Stimulated activated CD8-positive, alpha-beta memory T cell treated with anti-CD3 and anti-CD28 coated beads, Interleukin-7, amount 100 ng/mL, for 4 hours (primary cell): ENCODE data around the gene CREB3L1.

Experiments
- DNase-seq, 2 donors: peaks; one replicate each; pipeline ENCODE4 v3.0.0-alpha.2; 2020; ENCODE audit warnings: low read depth in 2 of 2

The CREB3L1 gene, protein sequence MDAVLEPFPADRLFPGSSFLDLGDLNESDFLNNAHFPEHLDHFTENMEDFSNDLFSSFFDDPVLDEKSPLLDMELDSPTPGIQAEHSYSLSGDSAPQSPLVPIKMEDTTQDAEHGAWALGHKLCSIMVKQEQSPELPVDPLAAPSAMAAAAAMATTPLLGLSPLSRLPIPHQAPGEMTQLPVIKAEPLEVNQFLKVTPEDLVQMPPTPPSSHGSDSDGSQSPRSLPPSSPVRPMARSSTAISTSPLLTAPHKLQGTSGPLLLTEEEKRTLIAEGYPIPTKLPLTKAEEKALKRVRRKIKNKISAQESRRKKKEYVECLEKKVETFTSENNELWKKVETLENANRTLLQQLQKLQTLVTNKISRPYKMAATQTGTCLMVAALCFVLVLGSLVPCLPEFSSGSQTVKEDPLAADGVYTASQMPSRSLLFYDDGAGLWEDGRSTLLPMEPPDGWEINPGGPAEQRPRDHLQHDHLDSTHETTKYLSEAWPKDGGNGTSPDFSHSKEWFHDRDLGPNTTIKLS

DNA sequence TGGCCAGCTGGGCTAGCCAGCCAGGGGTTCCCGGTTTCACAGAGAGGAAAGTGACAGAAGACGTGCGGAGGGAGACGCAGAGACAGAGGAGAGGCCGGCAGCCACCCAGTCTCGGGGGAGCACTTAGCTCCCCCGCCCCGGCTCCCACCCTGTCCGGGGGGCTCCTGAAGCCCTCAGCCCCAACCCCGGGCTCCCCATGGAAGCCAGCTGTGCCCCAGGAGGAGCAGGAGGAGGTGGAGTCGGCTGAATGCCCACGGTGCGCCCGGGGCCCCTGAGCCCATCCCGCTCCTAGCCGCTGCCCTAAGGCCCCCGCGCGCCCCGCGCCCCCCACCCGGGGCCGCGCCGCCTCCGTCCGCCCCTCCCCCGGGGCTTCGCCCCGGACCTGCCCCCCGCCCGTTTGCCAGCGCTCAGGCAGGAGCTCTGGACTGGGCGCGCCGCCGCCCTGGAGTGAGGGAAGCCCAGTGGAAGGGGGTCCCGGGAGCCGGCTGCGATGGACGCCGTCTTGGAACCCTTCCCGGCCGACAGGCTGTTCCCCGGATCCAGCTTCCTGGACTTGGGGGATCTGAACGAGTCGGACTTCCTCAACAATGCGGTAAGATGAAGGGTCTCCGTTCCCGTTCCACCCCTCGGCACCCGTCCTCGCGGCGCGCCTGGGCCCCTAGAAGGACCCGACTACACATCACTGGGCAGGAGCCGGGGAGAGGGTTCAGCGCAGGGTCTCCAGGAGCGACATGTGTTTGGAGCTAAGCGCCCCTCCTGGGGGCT lies at the start of gene CREB3L1:
Gene CREB3L1 (plus strand): TSS at position 41 of the 765 bp plus-strand sequence. CDS start 450 bp downstream, at position 491.
- no peak for DNase-seq

DNA sequence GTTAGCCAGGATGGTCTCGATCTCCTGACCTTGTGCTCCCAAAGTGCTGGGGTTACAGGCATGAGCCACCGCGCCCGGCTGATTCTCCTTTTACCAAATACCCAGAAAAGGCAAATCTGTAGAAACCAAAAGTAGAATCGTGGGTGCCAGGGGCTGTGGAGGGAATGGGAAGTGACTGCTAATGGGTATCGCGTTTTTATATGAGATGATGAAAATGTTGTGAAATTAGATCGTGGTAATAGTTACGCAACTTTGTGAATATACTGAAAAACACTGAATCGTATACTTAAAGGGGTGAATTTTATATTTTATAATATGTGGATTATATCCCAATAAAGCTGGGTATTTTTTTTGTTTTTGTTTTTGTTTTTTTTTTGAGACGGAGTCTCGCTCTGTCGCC lies 48.2 kb upstream of the CREB3L1 start:
- DNase-seq = no peak

DNA sequence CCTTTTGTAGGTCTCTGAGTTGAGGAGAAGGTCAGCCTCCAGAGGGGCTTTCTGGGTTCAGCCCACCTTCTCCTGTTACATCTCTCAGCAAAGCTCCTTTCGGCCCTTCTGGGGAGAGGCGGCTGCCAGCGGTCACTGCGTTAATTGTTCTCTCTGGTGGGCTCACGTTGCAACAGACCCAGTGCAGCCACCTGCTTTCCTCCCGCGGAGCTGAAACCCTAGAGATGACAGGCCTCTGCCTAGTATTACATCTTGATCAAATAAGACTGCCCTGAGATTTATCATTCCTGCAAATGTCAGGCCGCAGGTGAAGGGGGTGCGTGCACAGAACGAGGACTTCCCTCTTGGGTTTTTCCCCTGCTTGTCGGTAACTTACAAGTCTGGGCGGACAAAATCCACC lies 43.2 kb upstream of the CREB3L1 start:
- no peak for DNase-seq

DNA sequence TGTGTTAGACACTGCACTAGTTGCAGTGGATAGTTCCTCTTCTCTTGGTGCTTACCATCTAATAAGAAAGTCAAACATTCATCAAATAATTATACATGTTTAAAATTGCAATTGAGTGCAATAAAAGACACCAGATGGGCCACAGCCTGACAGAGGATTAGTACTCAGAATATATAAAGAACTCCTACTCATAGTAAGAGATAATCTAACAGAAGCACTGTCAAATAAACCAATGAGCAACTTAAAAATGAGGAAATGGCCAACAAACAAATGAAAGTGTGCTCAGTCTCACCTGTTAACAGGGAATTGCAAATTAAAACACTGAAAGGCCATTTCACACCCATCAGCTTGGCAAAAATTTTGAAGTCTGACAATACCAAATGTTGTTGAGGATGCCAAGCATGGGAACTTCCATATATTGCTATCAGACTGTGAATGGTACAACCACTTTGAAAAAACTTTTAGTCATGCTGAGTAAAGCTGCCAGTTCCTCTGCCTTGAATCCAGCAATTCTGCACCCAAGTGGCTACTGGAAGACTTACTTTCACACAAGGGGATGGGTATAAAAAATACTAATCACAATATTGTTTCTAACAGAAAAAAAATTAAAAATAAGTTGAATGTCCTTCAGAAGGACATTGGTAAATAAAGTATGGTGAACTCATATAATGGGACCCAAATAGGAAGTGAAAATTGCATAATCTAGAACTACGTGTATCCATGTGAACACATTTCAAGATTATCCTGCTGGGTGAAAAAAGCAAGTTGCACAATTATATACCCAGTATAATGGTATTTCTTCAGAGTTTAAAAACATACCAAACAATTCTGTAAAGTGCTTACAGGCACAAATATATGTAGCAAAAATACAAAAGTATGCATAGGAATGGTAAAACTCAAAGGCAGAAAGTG lies 41.4 kb upstream of the CREB3L1 start:
- no peak for DNase-seq

DNA sequence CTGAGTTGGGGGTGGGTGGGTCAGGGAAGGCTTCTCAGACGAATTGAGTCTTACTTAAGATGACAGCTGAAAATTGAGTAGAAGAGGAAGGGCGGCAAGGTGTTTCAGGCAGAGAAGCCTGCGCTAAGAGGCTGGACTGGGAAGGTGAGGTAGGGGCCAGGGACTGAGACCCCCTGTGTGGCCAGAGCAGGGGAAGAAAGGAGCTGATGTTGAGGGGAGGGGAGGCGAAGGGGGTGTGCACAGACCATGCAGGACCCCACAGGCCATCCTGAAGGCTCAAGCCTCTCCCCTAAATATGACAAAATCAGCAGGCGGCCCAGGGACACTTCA lies 40.6 kb upstream of the CREB3L1 start:
- no peak for DNase-seq

DNA sequence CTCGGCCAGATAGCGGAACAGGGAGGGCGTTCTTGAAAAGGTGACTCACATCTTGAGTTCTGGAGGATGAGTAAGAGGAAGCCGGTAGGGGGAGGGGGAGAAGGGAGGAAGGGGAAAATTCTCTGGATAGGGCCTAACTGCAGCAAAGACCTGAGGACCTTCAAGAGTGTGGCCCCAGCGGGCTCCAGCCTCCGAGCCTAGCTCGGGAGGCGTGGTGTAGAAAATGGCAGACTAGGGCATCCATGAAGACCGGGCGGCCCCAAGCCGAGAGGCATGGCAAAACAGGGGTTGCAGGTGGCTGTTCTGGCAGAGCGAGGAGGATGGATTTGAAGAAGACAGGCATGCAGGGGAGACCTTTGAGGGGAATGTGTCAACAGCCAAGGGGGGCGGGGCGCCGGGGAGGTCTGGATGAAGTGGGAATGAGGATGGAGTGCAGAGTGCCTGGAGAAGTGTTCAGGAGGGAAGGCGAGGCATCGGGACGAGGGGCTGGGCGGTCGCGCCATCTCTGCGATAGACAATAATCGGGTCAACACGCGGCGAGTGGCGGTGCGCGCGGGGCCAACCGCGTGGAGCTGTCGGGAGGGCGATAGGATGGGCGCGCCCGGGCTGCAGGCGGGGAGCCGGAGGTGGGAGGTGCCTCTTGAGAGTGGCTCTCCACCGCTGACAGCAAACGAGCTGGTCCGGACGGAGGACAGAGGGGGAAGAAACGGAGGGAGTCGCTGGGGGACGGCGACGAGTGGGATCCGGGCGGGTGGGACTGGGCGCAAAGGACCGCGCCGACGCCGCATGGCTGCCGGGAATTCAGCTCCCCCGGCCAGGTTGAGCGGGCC lies 40.0 kb upstream of the CREB3L1 start:
- DNase-seq = peak; percentile 28 to 30

DNA sequence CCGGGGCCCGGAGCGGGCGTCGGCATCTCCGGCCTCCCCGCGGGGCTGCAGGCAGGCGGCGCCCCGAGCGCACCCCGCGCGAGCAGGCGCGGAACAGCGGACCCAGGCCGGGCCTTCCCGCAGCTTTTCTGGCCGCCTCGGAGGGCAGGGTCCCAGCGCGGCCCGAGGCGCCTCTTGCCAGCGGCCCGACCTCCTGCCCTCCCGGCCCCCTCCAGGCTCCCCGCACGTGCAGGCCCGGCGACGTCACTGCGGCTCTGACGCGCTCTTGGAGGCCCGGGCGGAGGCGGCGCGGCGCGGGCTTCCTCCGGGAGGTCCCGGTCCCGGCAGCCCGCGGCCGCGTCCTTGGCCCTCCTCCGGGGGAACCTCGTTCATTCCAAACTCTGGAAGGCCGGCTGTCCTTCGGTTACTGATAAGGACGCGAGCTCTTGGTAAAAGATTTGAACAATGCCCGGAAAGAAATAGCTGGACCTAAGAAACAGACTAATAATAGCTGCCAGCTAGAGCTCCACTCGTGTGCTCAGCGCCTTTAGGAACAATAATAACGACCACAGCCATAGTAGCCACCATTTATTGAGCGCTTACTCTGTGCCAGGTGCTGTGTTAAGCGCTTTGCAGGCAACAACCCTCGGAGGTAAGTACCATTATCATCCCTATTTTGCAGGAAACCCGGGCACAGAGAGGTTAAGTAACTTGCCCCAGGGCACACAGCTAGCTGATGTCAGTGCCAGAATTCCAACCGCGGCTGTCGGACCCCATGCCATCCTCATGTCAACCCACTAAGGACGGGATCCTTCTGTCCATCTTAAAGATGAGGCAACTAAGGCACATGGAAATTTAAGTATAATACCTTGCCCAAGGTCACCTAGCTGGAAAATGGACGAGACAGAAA lies 39.1 kb upstream of the CREB3L1 start:
- DNase-seq = peak; percentile 23 to 63

DNA sequence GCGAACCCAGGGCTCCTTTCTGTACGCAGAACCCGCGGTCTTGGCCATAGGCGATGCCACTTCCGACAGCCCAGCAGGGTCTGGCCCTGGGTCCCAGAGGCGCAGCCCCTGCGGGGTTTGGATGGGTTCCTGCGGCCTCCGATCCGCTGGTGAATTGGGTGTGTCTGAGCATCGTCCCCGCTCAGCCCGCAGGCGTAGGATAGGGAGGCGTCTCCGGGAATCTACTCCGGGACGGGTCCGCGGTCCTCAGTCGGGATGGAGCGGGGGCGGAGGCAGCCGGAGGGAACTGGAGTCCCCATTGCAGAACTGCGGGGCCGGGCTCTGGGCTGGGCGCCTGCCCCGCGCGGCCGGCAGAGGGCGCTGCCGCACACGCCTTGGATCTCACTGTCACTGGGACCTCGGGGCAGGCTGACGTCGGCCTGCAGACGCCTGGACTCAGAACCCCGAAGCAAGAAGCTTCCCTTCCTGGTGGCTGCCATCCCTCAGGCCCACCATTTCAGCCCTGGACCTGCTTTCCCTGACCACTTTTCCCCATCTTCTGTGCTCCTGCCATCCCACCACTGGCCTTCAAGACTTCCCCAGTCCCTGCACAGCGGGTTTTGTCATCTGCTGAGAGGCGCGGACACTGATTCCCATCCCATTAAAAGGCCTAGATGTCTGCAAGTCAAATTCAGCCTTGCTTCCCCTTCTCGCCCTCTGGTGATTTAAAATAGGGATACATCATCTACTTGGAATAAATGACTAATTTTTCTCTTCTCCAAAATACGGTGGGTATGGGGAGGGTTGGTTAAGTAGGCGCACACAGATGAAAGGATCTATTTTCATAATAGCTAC lies 38.3 kb upstream of the CREB3L1 start:
- DNase-seq = peak; percentile 39 to 71

DNA sequence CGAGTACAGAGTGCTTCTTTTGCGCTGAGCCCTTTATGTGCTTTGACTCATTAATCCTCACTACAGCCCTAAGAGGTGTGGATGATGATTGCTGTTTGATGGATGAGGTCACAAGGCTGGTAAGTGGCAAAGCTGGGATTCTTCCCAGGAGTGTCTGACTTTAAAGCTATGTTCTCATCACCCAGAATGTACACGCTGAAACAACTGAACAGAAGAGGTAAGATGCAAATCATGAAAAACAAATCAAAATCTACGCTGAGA lies 37.7 kb upstream of the CREB3L1 start:
- DNase-seq = no peak

DNA sequence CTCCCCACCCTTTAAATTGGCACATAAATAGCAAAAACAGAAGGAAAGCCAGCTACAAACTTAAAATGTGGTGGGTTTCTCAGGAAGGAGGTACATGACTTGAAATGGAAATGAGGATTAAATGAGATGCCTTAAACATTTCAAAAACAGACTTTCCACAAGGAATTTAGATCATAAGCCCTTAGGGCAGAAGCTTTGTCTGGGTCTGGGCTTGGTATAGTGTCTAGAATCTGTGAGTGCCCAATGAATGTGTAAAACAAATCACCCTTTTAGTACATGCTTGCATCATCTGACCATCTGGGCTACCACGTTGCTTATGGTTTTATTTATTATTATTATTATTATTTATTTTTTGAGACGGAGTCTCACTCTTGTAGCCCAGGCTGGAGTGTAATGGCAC lies 37.1 kb upstream of the CREB3L1 start:
- DNase-seq = no peak

DNA sequence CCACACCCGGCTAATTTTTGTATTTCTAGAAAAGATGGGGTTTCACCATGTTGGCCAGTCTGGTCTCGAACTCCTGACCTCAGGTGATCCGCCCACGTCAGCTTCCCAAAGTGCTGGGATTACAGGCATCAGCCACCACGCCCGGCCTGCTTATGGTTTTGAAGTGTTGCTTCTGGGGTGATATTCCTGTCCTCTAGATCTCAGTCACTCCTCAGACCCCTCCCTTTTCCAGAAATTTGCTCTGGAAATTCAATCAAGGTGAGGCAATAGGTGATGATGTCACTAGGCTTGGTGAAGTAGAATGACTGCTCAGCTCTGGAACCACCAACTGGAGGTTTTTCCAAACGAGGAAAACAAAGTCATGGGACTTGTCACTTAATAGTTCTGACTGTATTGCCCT lies 36.6 kb upstream of the CREB3L1 start:
- DNase-seq = no peak

DNA sequence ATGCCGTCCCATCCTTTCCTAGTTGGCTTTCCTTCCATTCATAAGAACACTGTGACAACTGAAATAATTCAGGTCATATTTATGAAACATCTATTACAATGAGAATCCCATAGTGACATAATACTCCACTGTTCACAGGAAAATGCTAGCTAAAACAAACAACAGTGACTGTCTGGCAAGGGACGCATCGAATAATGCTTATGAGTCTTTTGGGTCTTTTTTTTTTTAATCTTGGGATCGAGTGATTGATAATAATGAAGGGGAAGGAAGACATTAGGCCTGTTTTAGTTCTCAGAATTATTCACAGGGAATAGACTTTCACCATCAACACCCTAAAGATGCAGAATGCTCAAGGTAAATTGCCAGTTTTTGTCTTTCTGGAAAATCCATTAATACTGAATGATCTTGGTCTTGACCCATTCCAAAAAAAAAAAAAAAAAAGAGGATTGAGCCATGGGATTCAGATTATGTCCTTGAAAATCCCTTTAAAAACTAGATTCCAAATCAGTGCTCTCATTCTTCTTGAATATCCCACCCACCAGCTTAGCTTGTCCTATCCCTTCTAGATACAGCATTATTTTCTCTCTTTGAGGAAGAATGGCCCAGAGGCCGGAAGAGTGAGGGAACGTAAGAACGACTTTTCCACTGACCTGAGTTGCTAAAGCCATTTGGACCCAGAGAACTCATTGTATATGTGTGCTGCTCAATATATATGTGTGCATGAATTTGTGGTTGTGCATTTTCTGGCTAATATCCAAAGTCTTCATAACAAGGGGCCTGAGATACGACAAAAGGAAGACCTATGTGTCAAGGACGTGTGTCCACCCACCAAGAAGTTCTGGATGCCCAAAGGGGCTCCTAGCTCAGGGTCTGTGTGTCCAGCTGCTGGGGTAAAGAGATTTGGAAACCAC lies 35.2 kb upstream of the CREB3L1 start:
- no peak for DNase-seq

DNA sequence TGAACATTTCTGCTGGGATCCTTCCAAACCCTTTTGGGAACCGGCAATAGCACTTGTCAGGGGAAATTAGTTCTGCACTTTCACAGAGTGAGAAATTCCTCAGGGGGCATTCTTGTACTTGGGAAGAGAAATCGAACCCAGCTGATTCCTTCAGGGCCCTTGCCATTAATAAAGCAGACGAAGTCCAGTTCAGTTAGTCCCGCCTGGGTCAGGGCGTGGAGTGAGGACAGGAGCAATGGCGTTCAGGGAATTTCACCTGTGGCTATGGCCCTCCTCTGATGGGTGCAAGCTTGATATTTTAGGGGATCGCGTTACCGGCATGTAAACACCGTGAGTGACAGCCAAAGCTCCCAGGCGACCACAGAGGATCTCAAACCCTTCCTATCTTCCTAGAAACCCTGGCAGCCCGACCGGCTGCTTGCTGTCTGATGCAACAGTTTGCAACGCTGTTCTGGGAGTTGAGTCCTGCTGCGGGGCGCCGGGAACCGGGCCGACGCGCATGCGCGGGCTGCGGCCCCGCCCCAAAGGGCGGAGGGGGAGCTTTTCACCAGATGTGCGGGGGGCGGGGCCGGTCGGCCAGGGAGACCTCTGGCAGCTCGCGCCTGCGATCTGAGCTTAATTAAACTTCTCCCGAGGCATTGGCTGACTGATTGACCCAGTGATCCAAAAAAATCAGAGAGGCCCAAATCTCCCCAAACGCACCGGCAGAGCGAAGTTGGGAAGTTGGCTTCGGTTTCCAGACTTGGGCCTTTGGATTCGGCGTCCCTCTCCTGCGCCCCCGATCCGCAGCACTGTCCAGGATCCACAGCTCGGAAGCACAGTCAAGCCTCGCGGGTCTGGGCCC lies 34.3 kb upstream of the CREB3L1 start:
- DNase-seq = peak; percentile 71 to 86

DNA sequence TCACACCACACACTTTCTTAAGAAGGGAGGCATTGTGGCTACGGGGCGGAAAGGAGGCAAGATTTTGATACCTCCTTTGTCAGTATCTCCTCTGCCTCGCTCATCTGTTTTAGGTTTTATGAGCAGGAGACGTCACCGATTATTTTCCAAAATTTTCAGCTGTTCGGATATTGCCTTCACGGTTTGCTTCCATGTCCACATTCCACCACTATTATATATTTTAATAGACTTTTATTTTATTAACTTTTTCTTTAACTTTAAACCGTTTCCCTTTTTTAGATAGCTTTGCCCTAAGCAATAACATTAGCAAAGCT lies 33.7 kb upstream of the CREB3L1 start:
- DNase-seq = no peak

DNA sequence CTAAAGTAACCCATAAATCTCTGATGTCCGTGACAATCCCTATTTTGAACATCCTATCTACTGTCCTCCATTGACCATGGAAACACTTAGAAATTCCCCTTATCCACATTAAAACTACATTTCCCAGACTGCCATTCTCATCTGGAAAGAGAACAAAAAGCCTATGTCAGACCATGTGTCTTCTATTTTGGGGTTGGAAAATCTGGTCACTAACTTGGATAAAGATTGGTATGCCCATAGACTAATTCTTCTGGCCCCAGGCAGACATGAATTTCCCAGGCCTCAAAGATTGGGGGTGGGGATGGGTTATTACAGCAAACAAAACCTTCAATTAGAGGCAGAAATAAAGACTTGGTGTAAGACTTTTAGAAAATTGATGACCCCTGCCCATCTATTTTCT lies 30.9 kb upstream of the CREB3L1 start:
- no peak for DNase-seq

DNA sequence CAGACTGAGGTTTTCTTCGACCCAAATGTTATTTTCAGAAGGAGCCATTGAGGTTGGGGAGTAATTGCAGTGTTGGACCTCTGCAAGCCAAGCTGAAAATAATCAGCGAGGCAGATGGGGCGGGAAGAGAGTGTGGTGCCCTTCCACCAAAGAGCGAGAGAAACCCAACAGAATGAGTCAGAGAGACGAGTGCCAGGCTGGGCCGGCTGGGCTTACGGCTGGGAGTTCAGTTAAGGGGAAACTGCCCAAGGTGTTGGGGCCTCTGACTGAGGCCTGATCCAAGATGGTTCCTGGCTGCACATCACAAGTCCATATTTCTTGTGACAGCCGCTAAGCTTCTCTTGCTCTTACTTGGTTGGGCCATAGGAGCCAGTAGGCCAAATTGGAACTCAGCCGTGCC lies 30.4 kb upstream of the CREB3L1 start:
- DNase-seq = no peak

DNA sequence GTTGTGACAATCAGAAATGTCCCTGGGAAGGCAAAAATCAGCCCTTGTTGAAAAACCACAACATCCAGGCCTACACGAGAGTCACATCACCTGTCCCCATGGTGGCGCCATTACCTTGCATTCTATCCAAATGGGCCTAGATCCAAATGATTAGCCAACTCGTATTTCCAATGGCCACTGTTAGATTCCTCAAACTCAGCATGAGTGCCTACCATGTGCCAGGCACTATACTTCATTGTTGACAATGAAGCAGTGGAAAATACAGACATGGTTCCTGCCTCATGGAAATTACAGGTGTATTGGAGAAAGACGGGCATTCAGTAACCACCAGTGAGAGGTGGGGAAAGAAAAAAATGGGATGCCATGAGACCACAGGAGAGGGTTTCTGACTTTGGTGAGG lies 29.8 kb upstream of the CREB3L1 start:
- no peak for DNase-seq
